Mucosa of stomach (tissue), 1 donor: Measurements from ENCODE around the gene STEAP1B.
"Not testable (repeated sequence)": the region's sequence is repeated elsewhere in the genome, so short reads cannot be mapped to it uniquely, and the experiment has no call there.

ENCODE experiments used
- H3K27me3 ChIP-seq: one replicate; pipeline ENCODE4 v1.7.0; 2013; ENCODE audit warnings: mild to moderate bottlenecking, low read length; ENCODE audit not compliant: control insufficient read depth, insufficient read depth
- H3K36me3 ChIP-seq: one replicate; pipeline ENCODE4 v1.7.0; 2013; ENCODE audit warnings: low read length; ENCODE audit not compliant: control insufficient read depth, insufficient read depth
- H3K4me1 ChIP-seq: one replicate; pipeline ENCODE4 v1.7.0; 2013; ENCODE audit warnings: mild to moderate bottlenecking, low read length; ENCODE audit not compliant: control insufficient read depth, insufficient read depth
- H3K4me3 ChIP-seq: one replicate; pipeline ENCODE4 v1.7.0; 2013; ENCODE audit warnings: low read length
- H3K9ac ChIP-seq: one replicate; pipeline ENCODE4 v1.7.0; 2013; ENCODE audit warnings: mild to moderate bottlenecking, low read length, moderate library complexity
- H3K9me3 ChIP-seq: one replicate; pipeline ENCODE4 v1.7.0; 2013; ENCODE audit warnings: mild to moderate bottlenecking, low read length, moderate library complexity; ENCODE audit not compliant: control insufficient read depth
- donor health status: Pancreatic carcinoma.

The STEAP1B gene

DNA sequence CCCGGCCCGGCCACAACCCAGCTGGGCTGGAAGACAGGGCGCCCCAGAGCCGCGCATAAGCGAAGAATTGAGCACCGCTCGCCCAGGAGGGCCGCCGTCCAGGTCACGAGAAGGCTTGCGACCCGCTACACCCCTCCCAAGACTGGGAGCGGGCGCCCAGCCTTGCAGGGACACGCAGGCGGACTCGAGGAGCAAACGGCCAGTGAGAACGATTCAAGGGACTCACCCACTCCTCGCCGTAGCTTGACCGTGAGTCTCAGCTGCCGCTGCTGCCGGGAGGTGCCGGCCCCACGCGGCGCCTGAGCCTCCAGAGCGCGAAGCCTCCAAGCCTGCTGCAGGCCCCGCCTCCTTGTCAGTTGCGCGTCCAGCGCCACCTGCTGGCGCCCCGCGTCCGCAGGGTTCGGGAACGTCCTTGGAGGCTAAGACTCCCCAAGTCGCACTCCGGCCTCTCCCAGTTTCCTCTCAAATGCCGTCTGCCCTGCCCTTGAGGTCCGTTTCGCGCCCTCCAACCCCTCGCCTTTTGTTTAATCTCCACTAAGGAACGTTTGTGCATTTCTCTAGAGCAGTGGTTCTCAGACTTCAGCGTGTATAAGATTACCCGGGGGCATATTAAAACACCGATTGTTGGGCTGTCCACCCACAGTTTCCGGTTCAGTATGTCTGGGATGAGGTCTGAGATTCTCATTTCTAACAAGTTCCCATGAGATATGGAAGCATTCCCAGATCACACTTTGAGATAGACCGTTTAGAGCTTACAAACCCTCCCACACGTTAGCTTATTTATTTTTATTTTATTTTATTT is at the start of gene STEAP1B:
Gene STEAP1B (minus strand): TSS at position 301 of the 802 bp plus-strand sequence. CDS start 5,333 bp downstream, outside the sequence.
- not testable (repeated sequence) for H3K36me3 ChIP-seq, H3K4me3 ChIP-seq, H3K9me3 ChIP-seq, H3K27me3 ChIP-seq, H3K9ac ChIP-seq, H3K4me1 ChIP-seq

DNA sequence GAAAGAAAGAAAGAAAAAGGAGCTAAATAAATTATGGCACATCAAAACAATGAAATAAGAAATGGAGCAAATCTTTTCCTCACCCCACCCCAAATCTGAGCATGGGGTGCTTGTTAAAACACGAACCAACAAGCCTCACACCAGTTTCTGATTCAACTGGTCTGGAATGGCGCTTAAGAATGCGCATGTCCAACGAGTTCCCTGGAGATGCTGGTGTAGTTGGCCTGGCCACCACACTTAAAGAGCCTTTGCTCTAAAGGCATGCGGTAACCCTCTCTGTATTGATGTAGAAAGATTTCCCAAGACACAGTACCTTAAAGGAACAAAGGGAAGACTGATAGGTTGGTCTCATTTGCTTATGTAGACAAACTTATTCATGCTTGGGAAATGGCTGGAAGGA is 49.1 kb upstream of the STEAP1B start:
- no peaks in the 10 kb centered on the region for H3K9me3 ChIP-seq
- H3K9ac ChIP-seq, result no peak overlapping the region
- H3K4me1 ChIP-seq, result peaks cover 6% of the 10 kb centered on the region
- H3K4me3 ChIP-seq, result no peak overlapping the region
- peaks cover 43% of the 10 kb centered on the region for H3K27me3 ChIP-seq
- H3K36me3 ChIP-seq, result no peaks in the 10 kb centered on the region

DNA sequence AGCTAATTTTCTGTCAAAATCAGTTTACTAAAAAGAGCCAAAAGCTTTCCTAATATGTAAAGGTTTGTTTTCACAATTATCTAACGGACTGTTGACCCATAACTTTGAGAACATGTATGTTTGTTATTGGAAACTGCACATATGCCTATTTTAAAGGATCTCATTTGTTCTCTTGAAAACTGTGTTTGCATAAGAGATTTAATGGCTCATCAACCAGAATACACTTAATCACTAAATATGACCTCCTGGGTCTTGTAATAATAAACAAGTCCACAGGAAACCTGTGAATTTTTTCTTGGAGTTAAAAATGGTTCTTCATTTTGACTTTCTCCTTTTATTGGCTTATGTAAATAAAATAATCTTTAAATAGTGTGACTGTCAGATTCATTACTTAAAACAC is 48.3 kb upstream of the STEAP1B start:
- Histone ChIP-seq H3K9me3 (no peaks in the 10 kb centered on the region), H3K36me3 (no peaks in the 10 kb centered on the region), H3K9ac (no peak overlapping the region), H3K4me1 (peaks cover 6% of the 10 kb centered on the region), H3K4me3 (no peak overlapping the region), H3K27me3 (peaks cover 43% of the 10 kb centered on the region)

DNA sequence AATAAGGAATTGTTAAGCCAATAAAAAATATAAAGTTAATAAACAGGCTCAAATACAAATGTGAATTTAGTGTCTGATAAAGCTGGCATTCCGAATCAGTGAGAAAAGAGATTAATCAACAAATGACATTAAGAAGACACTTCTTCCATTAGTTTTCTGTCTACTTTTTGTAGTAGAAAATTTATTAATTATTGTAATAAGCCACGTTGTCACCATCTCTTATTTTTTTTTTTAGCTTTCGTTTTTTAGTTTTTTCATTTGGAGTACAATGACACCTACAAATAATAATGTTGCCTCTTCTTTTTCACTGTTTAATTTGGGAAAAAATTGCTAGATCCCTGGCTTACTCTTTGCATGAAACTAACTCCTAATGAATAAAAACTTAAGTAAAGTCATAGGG is 46.8 kb upstream of the STEAP1B start:
- H3K27me3 ChIP-seq, result peaks cover 37% of the 10 kb centered on the region
- no peak overlapping the region for H3K9ac ChIP-seq
- peaks cover 6% of the 10 kb centered on the region for H3K4me1 ChIP-seq
- no peaks in the 10 kb centered on the region for H3K36me3 ChIP-seq
- H3K9me3 ChIP-seq, result no peaks in the 10 kb centered on the region
- no peak overlapping the region for H3K4me3 ChIP-seq

DNA sequence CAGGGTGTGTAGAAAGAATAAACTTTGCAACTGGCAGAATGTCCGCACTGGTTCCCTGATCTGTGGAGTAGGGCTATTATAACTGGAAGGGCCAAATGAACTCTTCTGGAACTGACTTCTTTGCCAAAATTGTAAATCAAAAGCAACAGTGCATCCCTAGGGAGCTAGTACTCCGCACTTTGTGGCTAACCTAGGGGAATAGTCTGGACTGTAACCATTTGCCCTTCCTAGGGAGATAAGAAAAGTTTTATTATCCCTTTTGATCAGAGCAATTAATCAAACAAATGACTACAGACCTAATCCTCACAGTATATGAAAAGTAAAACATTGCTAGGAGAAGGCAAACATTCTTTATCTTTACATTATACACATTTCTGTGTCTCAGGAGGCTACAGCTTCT is 45.5 kb upstream of the STEAP1B start:
- H3K27me3 ChIP-seq, result peaks cover 28% of the 10 kb centered on the region
- no peaks in the 10 kb centered on the region for H3K36me3 ChIP-seq
- H3K9ac ChIP-seq, result no peak overlapping the region
- H3K4me1 ChIP-seq, result peaks cover 6% of the 10 kb centered on the region
- no peaks in the 10 kb centered on the region for H3K9me3 ChIP-seq
- no peak overlapping the region for H3K4me3 ChIP-seq

DNA sequence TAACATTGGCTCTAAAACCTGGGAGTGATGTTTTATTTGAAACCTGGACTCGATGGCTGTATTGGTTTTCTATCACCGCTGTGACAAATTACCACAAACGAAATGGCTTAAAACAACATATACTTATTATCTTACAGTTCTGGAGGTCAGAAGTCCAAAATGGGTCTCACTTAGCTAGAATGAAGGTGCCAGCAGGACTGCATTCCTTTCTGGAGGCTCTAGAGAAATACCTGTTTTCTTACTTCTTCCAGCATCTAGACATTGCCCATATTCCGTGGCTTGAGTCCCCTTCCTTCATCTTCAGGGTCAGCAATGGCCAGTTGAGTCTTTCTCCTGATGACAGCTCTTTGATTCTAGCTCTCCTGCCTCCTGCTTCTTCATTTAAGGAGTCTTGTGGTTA is 44.3 kb upstream of the STEAP1B start:
- no peak overlapping the region for H3K4me3 ChIP-seq
- H3K9me3 ChIP-seq, result no peaks in the 10 kb centered on the region
- no peaks in the 10 kb centered on the region for H3K36me3 ChIP-seq
- no peaks in the 10 kb centered on the region for H3K4me1 ChIP-seq
- H3K27me3 ChIP-seq, result peaks cover 15% of the 10 kb centered on the region
- H3K9ac ChIP-seq, result no peak overlapping the region

DNA sequence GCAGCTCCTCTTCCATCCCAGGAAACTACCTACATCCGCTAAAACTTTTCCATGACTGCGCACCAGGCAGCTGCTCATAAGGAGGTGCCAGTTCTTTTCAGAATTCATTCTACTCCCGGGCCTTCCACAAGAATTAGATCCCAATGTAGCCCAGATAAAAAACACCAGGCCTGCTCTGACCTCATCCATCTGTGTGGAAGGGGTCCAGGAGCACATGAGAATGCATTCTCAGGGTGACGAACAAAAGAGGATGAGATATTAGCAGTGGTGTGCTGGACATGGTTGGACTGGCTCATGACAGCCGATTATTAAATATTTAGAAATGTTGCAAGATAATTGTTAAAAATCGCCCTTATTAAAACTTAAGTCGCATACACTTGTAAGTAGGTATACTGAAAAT is 43.2 kb upstream of the STEAP1B start:
- no peaks in the 10 kb centered on the region for H3K9me3 ChIP-seq

DNA sequence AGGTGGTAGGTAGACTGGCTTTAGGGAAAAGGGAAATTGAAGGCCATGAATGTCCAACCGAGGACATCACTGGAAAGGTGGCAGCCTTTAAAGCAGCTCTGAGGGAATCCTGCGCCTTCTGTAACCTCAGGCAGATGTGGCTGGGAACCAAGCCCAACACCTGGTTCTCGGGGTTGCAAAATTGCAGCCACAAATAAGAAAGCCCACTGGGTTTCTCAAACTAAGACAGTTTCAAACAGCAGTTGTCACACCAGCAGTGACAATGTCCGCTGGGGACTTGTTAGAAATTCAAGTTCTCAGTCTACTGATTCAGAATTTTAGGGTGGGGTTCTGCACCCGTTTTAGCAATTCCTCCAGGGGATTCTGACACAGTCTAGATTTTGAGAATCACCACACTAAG is 42.7 kb upstream of the STEAP1B start:
- Histone ChIP-seq H3K36me3 (no peaks in the 10 kb centered on the region), H3K4me1 (no peaks in the 10 kb centered on the region), H3K9ac (no peak overlapping the region), H3K9me3 (no peaks in the 10 kb centered on the region), H3K27me3 (peaks cover 12% of the 10 kb centered on the region), H3K4me3 (no peak overlapping the region)

More for the DNA sequence above, 43.2 kb upstream of the STEAP1B start:
- H3K4me1 ChIP-seq, result no peaks in the 10 kb centered on the region
- H3K4me3 ChIP-seq, result no peak overlapping the region
- no peak overlapping the region for H3K9ac ChIP-seq
- H3K27me3 ChIP-seq, result peaks cover 12% of the 10 kb centered on the region
- H3K36me3 ChIP-seq, result no peaks in the 10 kb centered on the region

DNA sequence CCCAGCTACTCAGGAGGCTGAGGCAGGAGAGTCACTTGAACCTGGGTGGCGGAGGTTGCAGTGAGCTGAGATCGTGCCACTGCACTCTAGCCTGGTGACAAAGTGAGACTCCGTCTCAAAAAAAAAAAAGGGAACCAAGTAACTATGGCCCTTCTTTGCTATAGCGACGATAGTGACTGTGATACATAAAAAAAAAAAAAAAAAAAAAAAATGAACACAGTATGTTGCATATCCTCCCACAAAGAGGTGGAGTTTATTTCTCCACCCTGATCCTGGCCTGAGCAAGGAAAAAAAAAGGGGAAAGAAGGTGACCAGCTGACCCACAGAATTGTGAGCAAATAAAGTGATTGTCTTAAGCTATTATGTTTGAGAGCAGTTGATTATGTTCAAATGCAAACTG is 42.3 kb upstream of the STEAP1B start:
- Histone ChIP-seq H3K4me3 (no peak overlapping the region), H3K27me3 (peaks cover 12% of the 10 kb centered on the region), H3K9me3 (no peaks in the 10 kb centered on the region), H3K9ac (no peak overlapping the region), H3K4me1 (no peaks in the 10 kb centered on the region), H3K36me3 (no peaks in the 10 kb centered on the region)

DNA sequence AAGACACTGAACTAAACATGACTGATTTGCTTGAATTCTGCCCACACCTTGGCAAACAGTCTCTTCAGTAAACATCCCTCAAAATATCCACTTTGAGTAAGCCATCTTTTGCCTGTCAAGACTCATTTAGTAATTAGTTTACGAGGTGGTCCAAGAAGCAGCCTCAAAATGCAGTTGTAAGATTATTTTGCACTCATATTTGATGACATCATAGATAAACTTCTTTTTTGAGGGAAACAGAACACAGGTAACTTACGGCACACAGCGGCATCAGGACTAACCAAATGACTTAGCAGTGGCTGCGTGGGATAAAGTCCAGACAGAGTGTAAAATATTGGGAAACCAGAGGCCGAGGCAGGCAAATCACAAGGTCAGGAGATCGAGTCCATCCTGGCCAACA is 41.8 kb upstream of the STEAP1B start:
- Histone ChIP-seq H3K27me3 (peaks cover 12% of the 10 kb centered on the region), H3K36me3 (no peaks in the 10 kb centered on the region), H3K4me3 (no peak overlapping the region), H3K4me1 (no peaks in the 10 kb centered on the region), H3K9ac (no peak overlapping the region), H3K9me3 (no peaks in the 10 kb centered on the region)

DNA sequence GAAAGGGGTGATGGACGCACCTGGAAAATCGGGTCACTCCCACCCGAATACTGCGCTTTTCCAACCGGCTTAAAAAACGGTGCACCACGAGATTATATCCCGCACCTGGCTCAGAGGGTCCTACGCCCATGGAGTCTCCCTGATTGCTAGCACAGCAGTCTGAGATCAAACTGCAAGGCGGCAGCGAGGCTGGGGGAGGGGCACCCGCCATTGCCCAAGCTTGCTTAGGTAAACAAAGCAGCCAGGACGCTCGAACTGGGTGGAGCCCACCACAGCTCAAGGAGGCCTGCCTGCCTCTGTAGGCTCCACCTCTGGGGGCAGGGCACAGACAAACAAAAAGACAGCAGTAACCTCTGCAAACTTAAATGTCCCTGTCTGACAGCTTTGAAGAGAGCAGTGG is 28.5 kb upstream of the STEAP1B start:
- not testable (repeated sequence) for H3K9ac ChIP-seq, H3K4me1 ChIP-seq, H3K4me3 ChIP-seq

DNA sequence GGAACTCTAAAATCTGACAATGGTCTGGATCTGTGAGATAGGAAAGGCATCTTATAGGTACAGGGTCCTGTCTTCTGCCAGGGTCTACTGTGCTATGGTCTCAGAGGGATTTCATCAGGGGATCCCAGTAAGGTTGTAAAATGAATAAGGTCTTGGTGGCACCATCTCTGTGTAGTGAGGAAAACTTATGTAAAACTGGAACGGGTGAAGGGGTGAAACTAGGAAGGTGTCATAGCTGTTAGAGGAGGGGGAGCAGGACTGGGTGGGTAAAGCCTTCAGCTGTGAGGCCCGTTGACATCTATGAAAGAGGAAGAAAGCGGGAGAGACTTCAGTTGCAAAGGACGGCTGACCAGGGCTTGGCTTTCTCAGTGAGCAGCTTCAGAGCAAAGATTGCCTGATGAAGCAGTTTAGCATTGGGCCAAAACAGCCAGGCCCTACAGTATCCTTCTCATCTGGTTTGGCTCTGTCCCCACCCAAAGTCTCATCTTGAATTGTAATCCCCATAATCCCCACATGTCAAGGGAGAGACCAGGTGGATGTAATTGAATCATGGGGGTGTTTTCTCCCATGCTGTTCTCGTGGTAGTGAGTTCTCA is 24.5 kb upstream of the STEAP1B start:
- not testable (repeated sequence) for H3K4me1 ChIP-seq, H3K9me3 ChIP-seq, H3K36me3 ChIP-seq

More for the DNA sequence above, 28.5 kb upstream of the STEAP1B start:
- H3K27me3 ChIP-seq, H3K9me3 ChIP-seq, H3K36me3 ChIP-seq: not testable (repeated sequence)

More for the DNA sequence above, 24.5 kb upstream of the STEAP1B start:
- not testable (repeated sequence) for H3K27me3 ChIP-seq, H3K4me3 ChIP-seq, H3K9ac ChIP-seq
